GM21576 (cell line): ENCODE measurements around the gene HIBADH.
"Not testable (repeated sequence)": the region's sequence is repeated elsewhere in the genome, so short reads cannot be mapped to it uniquely, and the experiment has no call there.

Source experiments
- ATAC-seq: cut with Tn5 transposase; IDR thresholded peaks from one replicate; pipeline ENCODE4 v1.9.1; 2021; ENCODE audit warnings: mild to moderate bottlenecking, moderate library complexity; ENCODE audit not compliant: unreplicated experiment

Gene HIBADH

GRCh38 chr7:27603813-27604212 is 58.9 kb downstream of the HIBADH start:
- ATAC-seq: no peak

GRCh38 chr7:27602766-27603165 is 59.9 kb downstream of the HIBADH start:
- ATAC-seq: no peak

GRCh38 chr7:27601217-27601616 is 61.5 kb downstream of the HIBADH start:
- ATAC-seq: no peak

- ATAC-seq: no peak
Measured at GRCh38 chr7:27600247-27600646, 62.4 kb downstream of the HIBADH start.

GRCh38 chr7:27595009-27595408 is 67.7 kb downstream of the HIBADH start:
- ATAC-seq: no peak

- ATAC-seq: no peak
Measured at GRCh38 chr7:27593226-27593625, 69.5 kb downstream of the HIBADH start.

- ATAC-seq: no peak
Measured at GRCh38 chr7:27590416-27590815, 72.3 kb downstream of the HIBADH start.

GRCh38 chr7:27587429-27587828 is 75.3 kb downstream of the HIBADH start:
- no peak for ATAC-seq

- peak; percentile 95 for ATAC-seq
Measured at GRCh38 chr7:27586825-27587224, 75.9 kb downstream of the HIBADH start.

- ATAC-seq: no peak
Measured at GRCh38 chr7:27585781-27586447, 76.8 kb downstream of the HIBADH start.

GRCh38 chr7:27581906-27582305 is 80.8 kb downstream of the HIBADH start:
- ATAC-seq: no peak

GRCh38 chr7:27581119-27581518 is 81.6 kb downstream of the HIBADH start:
- no peak for ATAC-seq

- no peak for ATAC-seq
Measured at GRCh38 chr7:27579565-27579964, 83.1 kb downstream of the HIBADH start.

- not testable (repeated sequence) for ATAC-seq
Measured at GRCh38 chr7:27578169-27578568, 84.5 kb downstream of the HIBADH start.

GRCh38 chr7:27576360-27576944 is 86.2 kb downstream of the HIBADH start:
- ATAC-seq: no peak

- ATAC-seq: no peak
Measured at GRCh38 chr7:27575613-27576012, 87.1 kb downstream of the HIBADH start.

GRCh38 chr7:27569106-27569505 is 93.6 kb downstream of the HIBADH start:
- ATAC-seq: no peak

- ATAC-seq: no peak
Measured at GRCh38 chr7:27567266-27567665, 95.4 kb downstream of the HIBADH start.

- no peak for ATAC-seq
Measured at GRCh38 chr7:27564881-27565482, 97.7 kb downstream of the HIBADH start.

GRCh38 chr7:27560706-27561235 is 101.9 kb downstream of the HIBADH start:
- ATAC-seq: no peak

GRCh38 chr7:27555670-27556069 is 107.0 kb downstream of the HIBADH start:
- ATAC-seq: no peak

GRCh38 chr7:27554826-27555225 is 107.9 kb downstream of the HIBADH start:
- ATAC-seq: no peak
